Thyroid gland (tissue), 4 donors: ENCODE data around the gene ACTRT1. TPM values are rescaled to one million over a fixed set of nuclear protein-coding genes. Genes with fewer than 3 reads are reported as not detected.

ENCODE experiments used
- DNase-seq, 2 donors: peaks; one replicate each; pipeline ENCODE4 v3.0.0-alpha.2; 2019
- H3K27ac ChIP-seq, 3 donors: fragments of 200-600 bp; sonication (generic); 1 replicate in 2 of 3; 2 replicates in 1 of 3; pipeline ENCODE4 v1.5.1; 2016 to 2019; ENCODE audit warnings: mild to moderate bottlenecking in 1 of 3, moderate library complexity in 1 of 3
- H3K27me3 ChIP-seq: fragments of 200-600 bp; sonication (generic); one replicate; pipeline ENCODE4 v1.5.1; 2019
- H3K36me3 ChIP-seq, 2 donors: fragments of 200-600 bp; sonication (generic); one replicate each; pipeline ENCODE4 v1.5.1; 2016 to 2019
- H3K4me1 ChIP-seq, 2 donors: fragments of 200-600 bp; sonication (generic); one replicate each; pipeline ENCODE4 v1.5.1; 2017 to 2019
- H3K4me3 ChIP-seq, 3 donors: fragments of 200-600 bp; sonication (generic); replicated peaks in 1 of 3; 1 replicate in 2 of 3; 2 replicates in 1 of 3; pipeline ENCODE4 v1.5.1; 2016; ENCODE audit warnings: mild to moderate bottlenecking in 1 of 3
- H3K9me3 ChIP-seq: fragments of 200-600 bp; sonication (generic); one replicate; pipeline ENCODE4 v1.5.1; 2017
- CTCF ChIP-seq, 6 experiments: fragments of 200-600 bp in 3 of 6; fragments of 450-650 bp in 3 of 6; sonication (generic) in 3 of 6; IDR thresholded peaks; one replicate each; pipeline ENCODE4 v1.5.1; 2016 to 2019; ENCODE audit warnings: antibody characterized with exemption in 6 of 6, mild to moderate bottlenecking in 2 of 6, inconsistent platforms in 1 of 6, moderate library complexity in 1 of 6
- POLR2A ChIP-seq, 2 donors: fragments of 450-650 bp; IDR thresholded peaks; one replicate each; pipeline ENCODE4 v1.6.1; 2017; ENCODE audit warnings: antibody characterized with exemption in 2 of 2, mild to moderate bottlenecking in 2 of 2, moderate library complexity in 1 of 2
- WGBS, 2 donors: methylation state at CpG; one replicate each; pipeline ENCODE4 v1.1.5; 2017; 5-methylcytosine and 5-hydroxymethylcytosine counted together
- intact Hi-C: fragments of 100-400 bp; cut with DNase I; formaldehyde crosslinking; loops from one replicate; pipeline ENCODE4 v1.15.1; 2023
- total RNA-seq, 4 donors: library from RNA; depleted of rRNA; stranded (reverse); fragments of >200 nt; gene quantifications; one replicate each; pipeline ENCODE4 v1.2.3, GENCODE V29; 2016

ACTRT1 gene
- not detected for total RNA-seq

- H3K4me1 ChIP-seq, result no peaks in the 10 kb centered on the region
- H3K9me3 ChIP-seq, result no peaks in the 10 kb centered on the region
- H3K4me3 ChIP-seq, result no peak within 1 kb of the TSS
- no peaks in the 10 kb centered on the region for H3K27me3 ChIP-seq
- H3K36me3 ChIP-seq, result no peaks in the 10 kb centered on the region
- intact Hi-C loops, result no loop called here
- no peak within 1 kb of the TSS for H3K27ac ChIP-seq
- WGBS, 2 donors, result 0 to 63% methylated on average over 1 of the region's 1 CpG
- no peak for TF ChIP-seq POLR2A (IDR thresholded peaks at IDR 0.05)
- TF ChIP-seq CTCF (IDR thresholded peaks at IDR 0.05), result no peak
- no peak for DNase-seq
These were observed at the start of gene ACTRT1 for GRCh38 chrX:128052303-128052702. TSS of gene ACTRT1 (minus strand) at chrX:128052403. CDS start at chrX:128052206, 197 bp downstream.

- intact Hi-C loops, result no loop called here
- H3K9me3 ChIP-seq, result no peaks in the 10 kb centered on the region
- H3K27me3 ChIP-seq, result no peaks in the 10 kb centered on the region
- TF ChIP-seq POLR2A (IDR thresholded peaks at IDR 0.05) (no peak), CTCF (IDR thresholded peaks at IDR 0.05) (no peak)
- DNase-seq, result no peak
- no peaks in the 10 kb centered on the region for H3K4me1 ChIP-seq
- H3K36me3 ChIP-seq, result no peaks in the 10 kb centered on the region
- no peak overlapping the region for H3K4me3 ChIP-seq
- 49 to 61% methylated on average over 2 of the region's 2 CpGs for WGBS, 2 donors
- no peak overlapping the region for H3K27ac ChIP-seq
These were observed 26.3 kb upstream of the ACTRT1 start for GRCh38 chrX:128078545-128078944.

DNA sequence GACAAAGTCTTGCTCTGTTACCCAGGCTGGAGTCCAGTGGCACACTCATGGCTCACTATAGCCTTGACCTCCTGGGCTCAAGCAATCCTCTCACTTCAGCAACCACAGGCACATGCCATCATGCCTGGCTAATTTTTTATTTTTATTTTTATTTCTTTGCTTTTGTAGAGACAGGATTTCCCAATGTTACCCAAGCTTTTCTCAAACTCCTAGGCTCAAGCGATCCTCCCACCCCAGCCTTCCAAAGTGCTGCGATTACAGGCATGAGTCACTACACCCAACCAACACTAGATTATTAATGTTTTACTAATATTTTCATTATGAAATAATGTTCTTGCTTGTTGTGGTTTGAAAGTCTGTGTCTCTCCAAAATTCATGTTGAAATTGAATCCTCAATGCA is 5.2 kb upstream of the ACTRT1 start:
- intact Hi-C loops, result no loop called here
- no peak for TF ChIP-seq POLR2A (IDR thresholded peaks at IDR 0.05)
- TF ChIP-seq CTCF (IDR thresholded peaks at IDR 0.05), result no peak
- Histone ChIP-seq H3K36me3 (no peaks in the 10 kb centered on the region), H3K27ac (no peak overlapping the region), H3K27me3 (no peaks in the 10 kb centered on the region), H3K4me1 (no peaks in the 10 kb centered on the region), H3K9me3 (no peaks in the 10 kb centered on the region), H3K4me3 (no peak overlapping the region)
- no peak for DNase-seq
- WGBS, 2 donors, result 92 to 100% methylated on average over 2 of the region's 2 CpGs

DNA sequence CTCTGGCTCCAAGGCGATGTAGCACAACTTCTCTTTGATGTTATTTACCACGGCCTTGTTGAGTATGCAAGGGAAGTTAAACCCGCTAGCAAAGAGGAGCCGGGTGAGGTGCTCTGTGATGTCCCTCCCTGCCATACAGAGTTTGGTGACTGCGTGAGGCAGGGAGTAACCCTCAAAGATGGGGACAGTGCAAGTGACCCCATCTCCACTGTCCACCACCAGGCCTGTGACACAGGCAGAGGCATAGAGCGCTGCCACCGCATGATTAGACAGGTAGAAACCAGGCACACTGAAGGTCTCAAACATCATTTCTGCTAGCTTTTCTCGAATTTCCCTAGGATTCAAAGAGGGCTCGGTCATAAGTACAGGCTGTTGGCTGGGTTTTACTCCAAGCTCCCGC is 677 bp downstream of the ACTRT1 start:
- intact Hi-C loops, result no loop called here
- no peaks in the 10 kb centered on the region for H3K9me3 ChIP-seq
- no peak overlapping the region for H3K27ac ChIP-seq
- H3K27me3 ChIP-seq, result no peaks in the 10 kb centered on the region
- no peak overlapping the region for H3K4me3 ChIP-seq
- TF ChIP-seq CTCF (IDR thresholded peaks at IDR 0.05), result no peak
- no peak for TF ChIP-seq POLR2A (IDR thresholded peaks at IDR 0.05)
- no peaks in the 10 kb centered on the region for H3K36me3 ChIP-seq
- no peak for DNase-seq
- WGBS, 2 donors, result 88 to 90% methylated on average over 6 to 7 of the region's 10 CpGs
- H3K4me1 ChIP-seq, result no peaks in the 10 kb centered on the region

DNA sequence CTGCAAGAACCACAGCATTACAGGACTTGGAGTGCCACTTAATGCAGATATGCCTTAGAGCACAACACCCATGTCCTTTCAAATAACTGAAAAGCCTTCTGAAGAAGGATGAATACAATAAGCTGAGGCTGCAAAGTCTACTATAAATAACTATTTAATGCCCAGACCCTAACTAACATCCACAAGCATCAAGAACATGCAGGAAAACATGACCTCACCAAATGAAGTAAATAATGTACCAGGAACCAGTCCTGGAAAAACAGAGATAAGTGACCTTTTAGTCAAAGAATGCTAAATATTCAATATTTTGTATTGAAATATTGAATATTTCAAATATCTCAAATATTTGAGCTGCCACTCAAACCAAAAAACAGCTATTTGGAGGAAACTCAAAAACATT is 16.9 kb downstream of the ACTRT1 start:
- Histone ChIP-seq H3K36me3 (no peaks in the 10 kb centered on the region), H3K4me1 (no peaks in the 10 kb centered on the region), H3K4me3 (no peak overlapping the region), H3K27ac (no peak overlapping the region), H3K9me3 (no peaks in the 10 kb centered on the region), H3K27me3 (no peaks in the 10 kb centered on the region)
- intact Hi-C loops, result no loop called here
- no peak for DNase-seq
- TF ChIP-seq POLR2A (IDR thresholded peaks at IDR 0.05), result no peak
- TF ChIP-seq CTCF (IDR thresholded peaks at IDR 0.05), result no peak
